HG02973 (cell line): ENCODE data around the gene LMF1.
"Not testable (repeated sequence)": the region's sequence is repeated elsewhere in the genome, so short reads cannot be mapped to it uniquely, and the experiment has no call there.

ENCODE experiments used
- ATAC-seq: cut with Tn5 transposase; IDR thresholded peaks from one replicate; pipeline ENCODE4 v1.9.1; 2021; ENCODE audit warnings: moderate library complexity; ENCODE audit not compliant: unreplicated experiment

Gene LMF1

GRCh38 chr16:898761-899682 lies 71.8 kb downstream of the LMF1 start:
- ATAC-seq, result no peak

DNA sequence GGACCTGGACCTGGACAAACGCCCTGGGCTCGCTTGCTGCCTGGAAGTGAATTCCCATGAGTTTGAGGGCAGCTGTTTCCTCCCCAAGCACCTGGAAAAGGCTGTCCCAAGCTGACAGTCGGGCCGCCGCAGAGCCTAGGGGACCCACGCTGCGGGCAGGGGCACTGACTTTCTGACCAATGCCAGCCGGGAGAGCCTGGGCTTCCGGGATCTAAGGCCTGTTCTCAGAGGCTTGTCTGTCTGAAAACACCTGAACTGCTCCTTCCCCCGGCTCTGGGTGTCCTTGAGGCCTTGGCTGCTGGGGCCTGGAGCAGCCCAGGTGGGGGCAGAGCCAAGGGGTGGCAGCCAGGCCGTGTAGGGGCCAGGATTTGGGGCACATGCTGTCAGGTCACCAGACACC lies 72.6 kb downstream of the LMF1 start:
- ATAC-seq, result no peak

- ATAC-seq, result no peak
Observed at GRCh38 chr16:897701-898100, 73.1 kb downstream of the LMF1 start.

GRCh38 chr16:897200-897543 lies 73.6 kb downstream of the LMF1 start:
- ATAC-seq, result no peak

DNA sequence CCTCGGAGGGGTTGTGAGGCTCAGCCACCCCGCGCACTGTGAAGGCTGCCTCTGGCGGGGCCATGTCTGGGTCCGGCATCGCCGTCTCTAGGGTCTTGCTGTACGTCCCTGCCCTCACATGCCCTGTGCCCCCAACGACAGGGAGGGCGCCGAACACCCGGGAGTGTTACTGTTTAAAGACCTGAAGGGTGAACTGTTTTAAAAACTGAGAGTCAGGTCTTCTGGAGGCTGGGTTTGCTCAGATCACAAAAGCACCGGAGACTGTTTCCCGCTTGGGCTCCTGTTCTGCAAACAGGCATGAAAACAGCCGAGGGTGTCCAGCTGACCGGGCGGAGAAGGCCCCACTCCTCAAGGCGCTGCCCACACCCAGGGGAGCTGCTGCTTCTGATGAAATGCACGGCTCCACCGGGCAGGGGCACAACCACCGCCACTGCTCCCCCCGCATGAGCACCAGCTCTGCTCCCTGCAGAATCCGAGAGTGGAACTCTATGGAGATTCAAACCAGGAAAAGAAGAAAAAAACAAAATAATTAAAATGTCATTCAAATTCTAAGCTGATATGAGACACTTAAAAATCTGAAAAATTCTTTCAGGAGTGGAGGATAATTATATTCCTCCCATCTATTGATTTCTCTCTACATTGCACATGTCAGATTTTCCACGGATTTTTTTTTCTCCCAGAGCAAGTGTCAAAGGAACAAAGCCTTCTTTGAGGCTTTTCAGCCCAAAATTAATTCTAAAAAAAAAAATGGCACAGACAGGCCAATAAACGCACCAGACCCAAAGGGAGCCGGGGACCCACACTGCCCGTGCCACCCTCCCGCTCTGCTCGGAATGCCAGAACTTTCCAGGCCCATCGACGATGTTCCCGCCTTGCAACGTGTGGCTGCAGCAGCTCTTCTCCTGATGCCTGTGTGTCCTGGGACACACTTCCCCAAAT lies 74.3 kb downstream of the LMF1 start:
- ATAC-seq, result no peak

DNA sequence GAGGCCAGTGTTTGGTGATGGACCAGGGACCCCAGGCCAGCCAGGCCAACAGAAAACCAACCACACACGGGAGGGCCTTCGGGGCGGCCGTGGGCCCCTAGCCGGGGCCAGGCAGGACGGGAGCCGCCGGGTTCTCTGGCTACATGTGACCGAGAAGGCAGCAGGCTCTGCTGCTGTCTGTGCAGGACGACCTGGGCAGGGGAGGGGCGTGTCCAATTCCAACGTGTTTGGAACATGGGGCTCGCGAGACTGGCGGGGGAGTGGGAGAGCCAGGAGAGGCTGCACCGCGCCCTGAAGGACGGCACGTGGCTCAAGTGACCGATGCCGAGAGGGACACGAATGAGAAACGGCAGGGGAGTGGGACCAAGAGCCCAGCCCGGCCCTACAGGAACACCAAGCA lies 75.4 kb downstream of the LMF1 start:
- ATAC-seq, result no peak

DNA sequence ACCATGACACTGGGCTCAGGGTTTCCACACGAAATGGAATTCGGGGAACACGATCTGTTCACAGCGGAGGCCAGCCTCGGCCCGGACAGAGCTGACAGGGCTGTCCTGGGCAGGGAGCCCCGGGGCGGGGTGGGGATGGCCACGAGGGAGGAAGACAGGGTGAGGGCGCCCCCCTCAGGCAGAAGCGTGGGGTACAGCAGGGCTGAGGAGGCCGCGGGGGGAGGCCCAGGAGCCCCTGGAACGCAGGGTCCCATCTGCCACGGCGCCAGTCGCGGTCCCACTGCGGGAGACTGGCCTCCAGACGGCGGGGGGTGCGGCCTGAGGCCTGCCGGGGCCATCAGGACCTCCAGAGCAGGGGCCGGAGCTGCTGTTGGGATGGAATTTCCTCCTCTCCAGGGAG lies 75.9 kb downstream of the LMF1 start:
- no peak for ATAC-seq

GRCh38 chr16:894136-894535 lies 76.6 kb downstream of the LMF1 start:
- no peak for ATAC-seq

DNA sequence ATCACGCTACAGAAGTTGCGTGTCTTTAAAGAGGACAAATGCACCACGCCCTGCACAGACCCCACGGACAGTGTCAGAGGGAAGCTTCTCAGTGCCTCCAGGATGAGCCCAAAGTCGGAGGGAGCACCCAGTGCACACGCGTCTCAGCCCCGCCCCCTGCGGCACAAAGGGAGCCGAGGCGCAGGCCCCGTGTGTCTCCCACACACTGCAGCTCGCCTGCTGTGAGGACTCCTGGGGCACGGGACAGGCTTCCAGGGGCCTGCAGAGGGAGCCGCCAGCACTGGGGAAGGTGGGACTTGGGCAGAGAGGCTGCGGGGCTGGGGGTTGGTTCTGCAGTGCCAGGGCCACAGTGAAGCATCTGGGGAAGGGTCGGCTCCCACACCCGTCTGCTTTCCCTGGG lies 77.4 kb downstream of the LMF1 start:
- no peak for ATAC-seq

GRCh38 chr16:892536-893255 lies 78.1 kb downstream of the LMF1 start:
- no peak for ATAC-seq

DNA sequence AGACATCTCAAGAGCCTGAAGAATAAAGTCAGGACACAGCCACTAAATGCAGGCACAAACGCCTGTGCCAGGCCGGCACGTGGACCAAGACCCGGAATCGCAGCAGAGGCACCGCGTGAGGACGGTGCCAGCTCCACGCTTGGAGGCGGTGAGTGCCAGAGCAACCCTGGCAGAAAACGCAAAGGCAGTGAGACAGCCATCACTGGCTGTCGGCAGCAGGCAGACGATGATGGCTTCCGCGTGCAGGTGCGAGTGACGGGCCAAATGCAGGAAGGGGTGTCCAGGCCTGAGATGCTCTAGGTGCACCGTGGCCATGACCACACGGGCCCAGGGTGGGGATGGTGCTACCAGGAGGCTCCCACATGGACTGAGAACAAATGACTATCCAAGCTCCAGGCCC lies 78.8 kb downstream of the LMF1 start:
- no peak for ATAC-seq

DNA sequence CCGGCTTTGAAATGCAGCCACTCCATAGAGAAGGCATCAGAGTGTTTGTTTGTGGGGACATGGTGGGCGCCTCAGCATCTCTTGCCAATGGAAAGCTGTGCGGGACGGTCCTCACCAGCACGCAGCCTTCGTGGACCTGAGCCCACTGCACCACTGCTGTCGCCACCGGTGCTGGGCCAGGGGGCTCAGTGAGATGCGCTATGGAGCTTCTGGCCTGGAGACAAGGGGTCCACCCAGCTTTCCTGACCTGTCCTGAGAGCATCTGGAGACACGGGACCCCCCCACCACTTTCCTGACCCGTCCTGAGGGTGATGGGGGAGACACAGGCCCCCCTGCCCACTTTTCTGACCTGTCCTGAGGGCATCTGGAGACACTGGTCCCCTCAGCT lies 79.4 kb downstream of the LMF1 start:
- ATAC-seq, result no peak

DNA sequence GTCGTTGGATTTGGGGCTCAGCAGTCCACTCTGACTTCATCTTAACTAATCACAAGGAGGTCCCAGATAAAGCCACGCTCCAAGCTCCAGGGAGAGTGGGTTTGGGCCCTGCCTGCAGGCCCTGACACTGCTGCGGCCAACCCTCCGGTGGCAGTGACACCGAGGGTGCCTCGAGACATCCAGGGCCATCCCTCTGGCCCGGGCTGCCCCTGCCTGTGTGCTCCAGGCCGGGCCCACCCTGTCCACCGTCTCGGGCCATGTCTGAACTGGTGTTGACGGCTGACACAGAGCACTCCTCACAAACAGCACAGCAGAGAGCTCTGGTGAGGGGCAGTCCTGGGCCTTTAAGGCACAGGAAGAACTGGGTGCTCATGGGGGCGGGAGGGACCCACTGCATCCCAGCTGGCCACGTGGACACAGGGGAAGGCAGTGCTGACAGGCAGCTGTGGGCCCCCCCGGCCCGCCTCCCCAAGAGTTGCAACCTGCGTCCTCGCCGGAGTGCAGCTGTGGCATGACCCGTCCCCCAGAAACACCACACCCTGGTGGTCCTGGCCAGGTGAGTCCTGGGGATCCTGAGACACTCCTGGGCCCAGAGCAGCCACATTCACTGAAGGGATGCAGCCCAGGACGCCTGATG lies 80.0 kb downstream of the LMF1 start:
- no peak for ATAC-seq

GRCh38 chr16:890217-890616 lies 80.6 kb downstream of the LMF1 start:
- no peak for ATAC-seq

GRCh38 chr16:889586-889985 lies 81.2 kb downstream of the LMF1 start:
- no peak for ATAC-seq

GRCh38 chr16:888901-889570 lies 81.7 kb downstream of the LMF1 start:
- ATAC-seq, result no peak

DNA sequence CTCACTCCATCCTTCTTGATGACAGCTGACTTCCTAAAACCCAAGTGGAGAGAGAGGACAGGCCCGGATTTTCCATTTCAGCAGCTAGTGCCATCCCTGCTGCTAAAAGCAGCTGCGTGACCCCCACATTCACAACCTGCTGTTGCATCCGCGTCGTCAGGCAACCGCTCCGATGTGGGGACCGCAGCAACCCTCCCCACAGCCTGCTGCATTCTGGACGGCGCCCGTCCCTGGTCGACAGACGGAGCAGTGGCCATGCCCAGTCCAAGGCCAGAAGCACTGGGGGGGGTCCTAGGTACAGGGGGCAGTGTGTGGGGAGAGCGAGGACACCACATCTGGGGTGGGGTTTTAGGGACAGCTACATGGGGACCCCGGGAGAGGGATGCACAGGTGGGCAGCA lies 82.3 kb downstream of the LMF1 start:
- not testable (repeated sequence) for ATAC-seq

- ATAC-seq, result no peak
Observed at GRCh38 chr16:887846-888245, 82.9 kb downstream of the LMF1 start.

DNA sequence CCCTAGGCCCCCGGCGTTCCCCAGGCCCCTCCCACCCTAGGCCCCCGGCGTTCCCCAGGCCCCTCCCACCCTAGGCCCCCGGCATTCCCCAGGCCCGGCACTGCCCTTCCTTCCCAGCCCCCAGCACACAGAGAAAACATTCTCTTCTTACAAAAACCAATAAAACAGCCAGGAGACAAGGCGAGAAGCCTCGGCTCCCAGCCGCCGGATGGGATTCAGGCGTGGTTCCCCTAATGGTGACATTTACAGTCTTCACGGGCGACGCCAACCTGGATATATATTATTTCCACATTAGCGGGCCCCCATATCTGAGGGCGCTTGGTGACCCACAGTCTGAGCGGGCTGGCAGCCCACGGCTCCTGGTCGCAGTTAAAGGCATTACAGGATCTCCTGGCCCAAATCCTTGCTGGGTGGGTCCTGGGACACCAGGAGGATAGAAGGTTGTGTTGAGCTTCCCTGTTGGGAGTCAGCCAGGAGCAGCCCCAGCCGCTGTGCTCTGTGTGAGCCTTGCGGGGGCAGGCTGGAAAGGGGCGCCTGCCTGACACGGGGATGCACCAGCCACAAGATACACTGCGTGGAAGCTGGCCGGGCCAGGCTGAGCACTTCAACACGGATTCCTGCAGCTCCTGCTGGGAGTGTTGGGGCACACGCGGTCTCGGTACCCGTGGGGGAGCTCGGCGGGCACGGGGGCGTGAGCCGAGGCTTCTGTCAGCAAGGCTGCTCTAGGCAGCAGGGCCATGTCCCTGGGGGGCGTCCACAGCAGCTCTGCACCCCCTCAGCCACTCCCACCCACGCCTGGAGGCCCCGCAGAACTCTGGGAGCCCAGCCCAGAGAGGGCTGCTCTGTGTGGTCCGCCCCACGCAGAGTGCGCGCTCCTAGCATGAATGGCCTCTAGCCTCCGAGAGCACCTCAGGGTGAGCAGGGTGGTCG lies 83.7 kb downstream of the LMF1 start:
- no peak for ATAC-seq
